ACHN (cell line): Measurements from ENCODE around the gene CDK16.
"Not testable (repeated sequence)": the region's sequence is repeated elsewhere in the genome, so short reads cannot be mapped to it uniquely, and the experiment has no call there.

Source experiments
- DNase-seq: peaks from one replicate; pipeline ENCODE4 v3.0.0-alpha.2; 2015
- in situ Hi-C: cut with HindIII; loops from 2 replicates; pipeline ENCODE4 v1.10.0; 2017; ENCODE audit warnings: low sequenced_read_pairs, low pct_ligation_motif_present, low pct_unique_long_range_greater_than_20kb

CDK16 gene

DNA sequence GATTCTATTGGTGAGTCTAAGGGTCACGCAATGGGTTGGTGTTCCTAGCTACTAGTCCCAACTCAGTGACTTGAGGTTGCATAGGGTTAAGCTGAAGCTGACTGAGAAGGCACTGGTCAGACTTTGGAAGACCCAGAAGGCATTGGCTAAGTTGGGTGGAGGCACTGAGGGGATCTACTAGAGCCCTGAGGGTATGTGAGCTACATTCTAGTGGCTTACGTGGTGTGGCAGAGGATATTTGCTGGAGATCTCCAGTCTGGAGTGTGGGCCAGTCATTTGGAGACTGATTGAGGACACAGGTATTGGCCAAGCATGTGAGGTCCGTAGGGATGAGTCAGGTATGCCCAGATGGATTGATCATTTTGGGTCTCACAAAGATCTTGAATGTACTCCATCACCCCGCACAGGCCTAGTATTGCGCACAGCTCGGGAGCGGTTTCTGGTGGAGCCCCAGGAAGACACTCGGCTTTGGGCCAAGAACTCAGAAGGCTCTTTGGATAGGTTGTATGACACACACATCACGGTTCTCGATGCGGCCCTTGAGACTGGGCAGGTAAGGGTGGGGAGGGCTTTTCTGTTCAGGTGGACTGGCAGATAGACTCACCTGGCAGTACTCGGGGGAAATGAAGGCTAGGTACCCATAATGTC lies 21.5 kb downstream of the CDK16 start:
- in situ Hi-C loops: no loop called here

GRCh38 chrX:47240619-47241018 lies 22.1 kb downstream of the CDK16 start:
- in situ Hi-C loops: no loop called here

More for the DNA sequence above, 21.5 kb downstream of the CDK16 start:
- no peak for DNase-seq

GRCh38 chrX:47241201-47242011 lies 22.9 kb downstream of the CDK16 start:
- no peak for DNase-seq
- in situ Hi-C loops: no loop called here

More at GRCh38 chrX:47240619-47241018, 22.1 kb downstream of the CDK16 start:
- no peak for DNase-seq

DNA sequence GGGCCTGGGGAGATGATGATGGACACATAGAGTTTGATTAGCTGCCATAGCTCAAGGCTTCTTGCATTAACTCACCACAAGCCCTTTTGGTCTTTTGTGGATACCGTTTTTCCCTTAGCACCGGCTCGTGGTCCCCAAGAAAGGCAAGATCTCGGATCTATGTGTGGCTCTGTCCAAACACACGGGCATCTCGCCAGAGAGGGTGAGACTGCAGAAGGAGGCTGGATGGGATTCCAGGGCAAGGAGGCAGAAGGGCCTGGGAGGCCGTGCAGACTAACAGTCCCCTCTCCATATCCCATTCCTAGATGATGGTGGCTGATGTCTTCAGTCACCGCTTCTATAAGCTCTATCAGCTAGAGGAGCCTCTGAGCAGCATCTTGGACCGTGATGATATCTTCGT lies 23.8 kb downstream of the CDK16 start:
- in situ Hi-C loops: no loop called here
- DNase-seq: no peak

DNA sequence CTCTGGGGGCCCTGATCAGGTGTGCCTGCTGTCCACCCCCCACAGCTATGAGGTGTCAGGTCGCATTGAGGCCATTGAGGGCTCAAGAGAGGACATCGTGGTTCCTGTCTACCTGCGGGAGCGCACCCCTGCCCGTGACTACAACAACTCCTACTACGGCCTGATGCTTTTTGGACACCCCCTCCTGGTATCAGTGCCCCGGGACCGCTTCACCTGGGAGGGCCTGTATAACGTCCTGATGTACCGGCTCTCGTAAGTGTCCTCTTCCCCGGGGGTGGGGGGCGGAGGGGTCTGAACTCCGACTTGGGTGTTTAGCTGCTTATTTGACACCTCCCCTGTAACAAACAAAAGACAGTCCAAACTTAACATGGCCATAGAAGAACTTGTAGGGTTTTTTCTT lies 24.9 kb downstream of the CDK16 start:
- in situ Hi-C loops: no loop called here
- no peak for DNase-seq

- no peak for DNase-seq
- in situ Hi-C loops: no loop called here
Observed at GRCh38 chrX:47244676-47245075, 26.2 kb downstream of the CDK16 start.

DNA sequence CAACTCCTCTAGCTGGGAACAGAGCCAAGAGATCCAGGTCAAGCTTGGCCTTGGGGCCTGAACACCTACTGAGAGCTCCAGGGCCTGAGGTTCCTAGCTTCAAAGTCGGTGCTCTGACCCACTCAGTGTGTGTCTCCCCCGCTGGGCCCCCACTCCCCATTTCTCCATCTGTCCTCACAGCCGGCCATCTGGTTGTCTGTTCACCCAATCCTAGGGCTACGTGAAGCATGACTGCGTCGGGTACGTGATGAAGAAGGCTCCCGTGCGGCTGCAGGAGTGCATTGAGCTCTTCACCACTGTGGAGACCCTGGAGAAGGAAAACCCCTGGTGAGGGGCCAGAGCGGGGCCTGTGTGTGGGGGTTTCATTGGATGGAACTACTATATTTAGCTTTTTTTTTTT lies 26.7 kb downstream of the CDK16 start:
- in situ Hi-C loops: no loop called here

DNA sequence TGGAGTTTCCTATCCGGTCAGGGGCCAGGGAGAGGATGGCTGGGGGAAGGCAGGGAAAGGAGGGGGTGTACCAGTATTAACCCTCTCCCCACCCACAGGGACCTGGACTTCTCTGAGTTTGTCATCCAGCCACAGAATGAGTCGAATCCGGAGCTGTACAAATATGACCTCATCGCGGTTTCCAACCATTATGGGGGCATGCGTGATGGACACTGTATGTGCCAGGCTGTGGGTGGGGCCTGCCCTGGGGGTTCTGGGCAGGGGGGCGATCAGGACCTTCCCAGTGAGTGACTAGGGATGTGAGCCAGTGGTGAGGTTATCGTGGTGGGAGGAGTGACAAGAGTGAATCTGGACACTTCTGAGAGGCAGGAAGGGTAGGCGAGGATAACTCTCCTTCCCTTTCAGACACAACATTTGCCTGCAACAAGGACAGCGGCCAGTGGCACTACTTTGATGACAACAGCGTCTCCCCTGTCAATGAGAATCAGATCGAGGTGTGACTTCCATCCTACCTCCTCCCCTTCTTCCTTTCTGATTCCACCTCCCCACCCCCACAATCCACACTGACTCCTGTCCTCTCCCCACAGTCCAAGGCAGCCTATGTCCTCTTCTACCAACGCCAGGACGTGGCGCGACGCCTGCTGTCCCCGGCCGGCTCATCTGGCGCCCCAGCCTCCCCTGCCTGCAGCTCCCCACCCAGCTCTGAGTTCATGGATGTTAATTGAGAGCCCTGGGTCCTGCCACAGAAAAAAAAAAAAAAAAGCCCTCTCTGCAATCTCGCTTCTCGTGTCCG lies 28.9 kb downstream of the CDK16 start:
- no peak for DNase-seq
- in situ Hi-C loops: no loop called here

More for the DNA sequence above, 26.7 kb downstream of the CDK16 start:
- no peak for DNase-seq

GRCh38 chrX:47247999-47248320 lies 29.5 kb downstream of the CDK16 start:
- in situ Hi-C loops: no loop called here
- DNase-seq: no peak

- in situ Hi-C loops: no loop called here
- DNase-seq: no peak
Observed at GRCh38 chrX:47248576-47248975, 30.1 kb downstream of the CDK16 start.

GRCh38 chrX:47250017-47250347 lies 31.5 kb downstream of the CDK16 start:
- no peak for DNase-seq
- in situ Hi-C loops: no loop called here

GRCh38 chrX:47257620-47258019 lies 39.1 kb downstream of the CDK16 start:
- DNase-seq, in situ Hi-C loops: not testable (repeated sequence)

DNA sequence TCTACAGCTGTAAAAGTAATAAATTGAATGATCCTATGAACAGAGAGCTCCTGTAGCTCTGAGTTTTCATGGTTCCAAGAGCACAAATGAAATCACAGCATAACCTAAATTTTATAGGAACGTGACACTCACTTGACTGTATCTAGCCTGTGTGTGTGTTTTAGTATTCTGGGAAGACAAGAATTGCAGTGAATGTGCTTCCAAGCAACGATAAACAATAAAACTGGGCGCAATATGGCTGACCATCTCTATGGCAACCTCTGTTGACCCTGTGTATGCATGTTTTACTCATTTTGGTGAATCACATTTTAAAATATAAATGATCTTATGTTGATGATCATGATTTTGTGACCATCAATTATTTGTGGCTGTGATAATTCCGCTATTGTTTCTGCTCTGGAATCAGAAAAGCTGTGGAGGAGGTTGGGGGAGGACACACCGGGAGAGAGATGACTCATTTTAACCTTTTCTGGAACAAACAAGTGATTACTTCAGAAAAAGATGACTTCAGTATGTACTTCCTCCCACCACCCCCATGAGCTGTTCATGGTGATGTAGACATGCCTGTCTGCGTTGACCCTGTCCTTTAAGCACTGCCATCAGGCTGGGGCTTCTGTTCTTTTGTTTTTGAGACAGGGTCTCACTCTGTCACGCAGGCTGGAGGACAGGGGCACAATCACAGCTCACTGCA lies 46.1 kb downstream of the CDK16 start:
- no peak for DNase-seq
- in situ Hi-C loops: no loop called here

- in situ Hi-C loops: no loop called here
- no peak for DNase-seq
Observed at GRCh38 chrX:47266643-47267042, 48.2 kb downstream of the CDK16 start.

DNA sequence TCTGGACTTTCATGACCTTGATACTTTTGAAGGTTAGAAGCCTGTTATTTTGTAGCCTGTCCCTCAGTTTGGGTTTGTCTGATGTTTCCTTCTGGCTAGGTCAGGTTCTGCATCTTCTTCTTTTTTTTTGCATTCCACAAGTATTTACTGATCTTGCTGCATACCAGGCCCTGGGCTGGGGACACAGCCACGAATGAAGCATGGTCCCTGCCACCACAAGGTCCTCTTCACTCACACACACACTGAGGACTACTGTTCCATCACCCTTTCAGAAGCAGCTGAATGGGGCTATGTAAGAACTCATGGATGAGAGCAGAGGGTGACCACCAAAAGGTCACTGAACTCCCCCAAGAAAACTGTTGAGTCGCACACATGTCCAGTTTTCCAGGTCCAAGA lies 53.5 kb downstream of the CDK16 start:
- no peak for DNase-seq
- in situ Hi-C loops: no loop called here

DNA sequence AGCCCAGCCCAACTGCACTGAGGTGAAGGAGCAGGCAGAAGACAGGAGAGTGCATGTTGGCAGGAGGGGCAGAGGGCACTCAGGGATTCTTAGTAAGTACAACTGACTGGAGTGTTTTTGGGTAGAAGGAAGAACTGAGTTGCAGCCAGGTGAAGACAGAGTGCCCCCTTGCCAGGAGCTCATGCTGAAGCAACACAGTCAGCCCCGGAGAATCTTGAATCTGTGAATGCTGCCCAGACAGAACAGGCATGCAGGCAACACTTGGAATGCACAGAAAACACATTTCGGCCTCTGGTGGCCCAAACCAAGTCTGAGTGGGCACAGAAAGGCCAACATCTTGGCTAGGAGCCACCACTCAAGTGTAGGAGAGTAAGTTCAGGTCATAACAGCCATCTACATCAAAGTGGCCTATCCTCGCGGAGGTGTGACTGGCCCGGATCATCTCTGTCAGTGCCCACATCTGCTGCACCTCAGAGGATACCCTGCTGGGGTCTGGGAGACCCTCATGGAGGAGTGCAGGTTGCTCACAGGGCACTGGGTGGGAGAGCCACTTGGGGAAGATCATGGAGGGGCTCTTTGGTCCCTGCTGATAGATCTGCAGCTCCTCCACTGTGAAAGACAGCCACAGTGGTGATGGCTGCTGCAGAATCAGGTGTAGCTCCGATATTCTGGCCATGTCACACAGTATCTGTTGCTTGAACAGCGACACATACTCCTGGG lies 54.7 kb downstream of the CDK16 start:
- in situ Hi-C loops: no loop called here
- no peak for DNase-seq

- DNase-seq: no peak
- in situ Hi-C loops: no loop called here
Observed at GRCh38 chrX:47278691-47279090, 60.2 kb downstream of the CDK16 start.
